ENCODE data around the gene PRKCA.

PRKCA gene

DNA sequence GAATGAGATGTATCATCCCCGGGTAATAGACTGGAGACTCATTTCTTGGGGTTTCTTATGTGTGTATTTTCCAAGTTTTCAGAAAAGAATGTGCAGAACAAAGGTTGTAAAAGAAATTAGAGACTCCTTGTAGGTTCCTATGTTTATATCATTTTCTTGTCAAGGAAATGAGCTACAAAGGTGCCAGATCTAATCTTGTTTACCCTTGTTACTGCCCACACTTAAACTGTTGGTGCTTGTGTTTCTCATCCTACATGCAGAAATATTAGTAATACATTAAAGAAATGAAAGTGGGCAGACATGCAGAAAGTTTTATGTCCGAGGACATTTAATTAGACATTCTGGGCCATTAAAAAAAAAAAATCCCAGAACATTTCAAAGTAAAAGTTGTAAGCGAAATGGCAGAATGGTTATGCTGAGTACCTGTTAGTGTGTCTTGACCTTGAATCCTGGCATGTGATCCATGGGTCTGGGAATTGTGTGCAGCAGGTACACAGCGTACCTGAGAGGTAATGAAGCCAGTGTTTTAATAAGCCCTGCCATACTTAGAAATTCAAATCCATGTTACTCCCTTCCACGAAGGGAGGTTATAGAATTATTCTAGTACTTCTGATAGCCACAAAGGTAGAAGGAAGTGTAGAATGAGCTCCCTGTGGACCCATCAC is 469.9 kb downstream of the PRKCA start:
- Histone ChIP-seq H3K27me3 (no peaks in the 10 kb centered on the region), H3K4me1 (ENCODE audit: control insufficient read depth in 1 of 2, insufficient read depth in 1 of 2, low read depth in 1 of 2, low read length in 1 of 2) (no peaks in the 10 kb centered on the region), H3K4me3 (ENCODE audit: low read depth in 1 of 2, low read length in 1 of 2) (no peak overlapping the region), H3K36me3 (no peaks in the 10 kb centered on the region), H3K27ac (no peak overlapping the region), H3K9me3 (no peaks in the 10 kb centered on the region)
- no peak for TF ChIP-seq CTCF (IDR thresholded peaks at IDR 0.05)

DNA sequence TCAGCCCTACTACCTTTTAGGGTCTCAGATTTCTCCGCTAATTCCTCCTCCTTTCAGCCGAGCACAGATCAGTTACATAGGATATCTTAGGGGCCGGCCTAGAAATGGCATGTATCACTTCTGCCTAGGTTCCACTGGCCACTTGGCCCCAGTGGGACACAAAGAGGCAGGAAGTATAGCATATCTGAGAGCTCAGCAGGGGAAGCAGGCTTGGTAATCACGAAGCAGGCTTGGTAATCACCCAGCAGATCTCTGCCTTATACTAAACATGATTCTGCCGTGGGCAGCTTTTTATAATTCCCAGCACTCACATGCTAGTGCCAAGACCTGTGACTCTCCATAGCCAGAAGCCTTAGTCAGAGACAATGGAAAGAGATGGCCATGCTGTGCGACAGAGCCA is 472.9 kb downstream of the PRKCA start:
- no peak for TF ChIP-seq CTCF (IDR thresholded peaks at IDR 0.05)
- Histone ChIP-seq H3K9me3 (no peaks in the 10 kb centered on the region), H3K4me1 (ENCODE audit: control insufficient read depth in 1 of 2, insufficient read depth in 1 of 2, low read depth in 1 of 2, low read length in 1 of 2) (no peaks in the 10 kb centered on the region), H3K27me3 (no peaks in the 10 kb centered on the region), H3K27ac (no peak overlapping the region), H3K4me3 (ENCODE audit: low read depth in 1 of 2, low read length in 1 of 2) (no peak overlapping the region), H3K36me3 (no peaks in the 10 kb centered on the region)

- no peaks in the 10 kb centered on the region for H3K36me3 ChIP-seq
- no peak overlapping the region for H3K27ac ChIP-seq
- H3K4me3 ChIP-seq (ENCODE audit: low read depth in 1 of 2, low read length in 1 of 2) = no peak overlapping the region
- no peak for TF ChIP-seq CTCF (IDR thresholded peaks at IDR 0.05)
- no peaks in the 10 kb centered on the region for H3K27me3 ChIP-seq
- no peaks in the 10 kb centered on the region for H3K4me1 ChIP-seq (ENCODE audit: control insufficient read depth in 1 of 2, insufficient read depth in 1 of 2, low read depth in 1 of 2, low read length in 1 of 2)
- H3K9me3 ChIP-seq = no peaks in the 10 kb centered on the region
Measured at GRCh38 chr17:66775881-66776400, 473.5 kb downstream of the PRKCA start.

DNA sequence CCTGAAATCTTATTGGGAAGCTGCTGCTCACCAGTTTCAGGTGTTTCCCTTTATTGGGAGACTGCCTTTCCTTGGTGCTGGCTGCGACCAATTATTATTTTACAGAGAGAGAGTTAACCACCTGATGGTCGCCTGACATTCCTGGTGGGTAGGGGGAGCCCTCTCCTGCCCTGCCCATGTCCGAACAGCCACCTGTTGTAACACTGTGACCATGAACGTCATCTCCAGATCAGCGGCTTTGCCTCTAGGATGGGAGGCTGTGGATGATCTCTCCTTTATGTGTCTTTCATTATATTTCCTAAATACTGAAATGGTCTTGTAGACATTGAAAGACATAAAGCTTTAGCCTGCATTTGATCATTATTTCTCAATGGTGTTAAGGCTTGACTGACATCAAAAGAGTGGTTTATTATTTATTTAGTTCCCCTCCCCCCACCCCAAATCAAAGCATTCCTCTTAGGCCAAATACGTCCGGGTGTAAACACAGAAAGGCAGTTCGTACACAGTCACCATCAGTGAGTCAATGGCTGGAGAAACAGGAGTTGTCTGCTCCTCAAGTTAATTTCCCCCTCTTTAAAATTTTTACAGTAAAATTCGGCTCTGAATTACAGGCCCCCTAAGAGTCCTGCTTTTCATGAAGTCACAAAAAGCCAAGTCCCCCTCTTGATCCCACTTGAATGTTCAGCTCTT is 474.7 kb downstream of the PRKCA start:
- Histone ChIP-seq H3K27me3 (no peaks in the 10 kb centered on the region), H3K27ac (no peak overlapping the region), H3K4me1 (ENCODE audit: control insufficient read depth in 1 of 2, insufficient read depth in 1 of 2, low read depth in 1 of 2, low read length in 1 of 2) (no peaks in the 10 kb centered on the region), H3K9me3 (no peaks in the 10 kb centered on the region), H3K4me3 (ENCODE audit: low read depth in 1 of 2, low read length in 1 of 2) (no peak overlapping the region), H3K36me3 (no peaks in the 10 kb centered on the region)
- no peak for TF ChIP-seq CTCF (IDR thresholded peaks at IDR 0.05)

DNA sequence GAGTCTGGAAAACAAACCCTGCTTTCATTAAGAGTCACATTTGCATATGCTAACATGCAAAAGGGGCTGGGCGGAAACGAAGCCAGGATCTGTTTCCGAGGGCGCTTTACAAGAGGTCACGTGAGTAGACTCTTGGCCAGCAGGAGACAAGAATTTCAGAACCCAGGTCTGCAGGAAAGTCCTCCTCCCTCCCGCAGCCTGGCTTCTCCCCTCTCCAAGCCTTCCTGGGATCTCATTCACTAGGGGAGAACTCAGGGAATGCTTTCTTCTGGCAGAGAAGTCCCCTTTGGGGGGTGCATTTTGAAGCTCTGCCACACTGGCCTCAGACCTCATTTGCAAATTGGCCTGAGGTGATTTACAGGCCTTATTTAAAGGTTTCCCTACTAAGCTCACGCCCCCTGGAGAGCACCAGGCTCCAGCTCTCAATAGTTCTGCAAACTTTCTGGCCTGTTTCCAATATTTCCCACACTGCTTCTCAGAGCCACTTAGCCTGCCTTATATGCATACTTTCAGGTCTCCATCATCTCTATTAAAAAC is 475.3 kb downstream of the PRKCA start:
- Histone ChIP-seq H3K4me3 (ENCODE audit: low read depth in 1 of 2, low read length in 1 of 2) (no peak overlapping the region), H3K9me3 (no peaks in the 10 kb centered on the region), H3K36me3 (no peaks in the 10 kb centered on the region), H3K4me1 (ENCODE audit: control insufficient read depth in 1 of 2, insufficient read depth in 1 of 2, low read depth in 1 of 2, low read length in 1 of 2) (no peaks in the 10 kb centered on the region), H3K27ac (no peak overlapping the region), H3K27me3 (no peaks in the 10 kb centered on the region)
- no peak for TF ChIP-seq CTCF (IDR thresholded peaks at IDR 0.05)

All from neutrophil (primary cell).